NT2/D1 (cell line): Measurements from ENCODE around the gene OR4Q3.
"Not testable (repeated sequence)": the region's sequence is repeated elsewhere in the genome, so short reads cannot be mapped to it uniquely, and the experiment has no call there.

ENCODE experiments used
- YY1 ChIP-seq: IDR thresholded peaks from 2 replicates; pipeline ENCODE4 v1.6.1; 2011; ENCODE audit not compliant: insufficient read length, insufficient read depth
- ZNF274 ChIP-seq: IDR thresholded peaks from 2 replicates; pipeline ENCODE4 v1.6.1; 2011; ENCODE audit warnings: mild to moderate bottlenecking, low read depth, low read length

DNA sequence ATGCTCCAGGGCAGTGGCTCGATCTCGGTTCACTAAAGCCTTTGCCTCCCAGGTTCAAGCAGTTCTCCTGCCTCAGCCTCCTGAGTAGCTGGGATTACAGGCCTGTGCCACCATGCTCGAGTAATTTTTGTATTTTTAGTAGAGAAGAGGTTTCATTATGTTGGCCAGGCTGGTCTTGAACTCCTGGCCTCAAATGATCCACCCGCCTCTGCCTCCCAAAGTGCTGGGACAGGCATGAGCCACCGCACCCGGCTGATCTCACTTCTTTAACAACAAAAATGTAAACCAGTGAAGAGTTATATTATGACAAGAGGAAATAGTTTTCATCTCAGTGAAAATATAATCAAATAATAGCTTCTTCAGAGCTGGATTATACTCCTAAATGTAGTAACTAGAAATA is 43.9 kb downstream of the OR4Q3 start:
- TF ChIP-seq YY1, ZNF274: not testable (repeated sequence)
